Hypothalamus (tissue), 51 donors: ENCODE results near the gene SCD5.

Experiments used
- DNase-seq, 51 donors: peaks; one replicate each; lab custom pipeline; 2025; lab: John Stamatoyannopoulos, UW

SCD5 gene

DNA sequence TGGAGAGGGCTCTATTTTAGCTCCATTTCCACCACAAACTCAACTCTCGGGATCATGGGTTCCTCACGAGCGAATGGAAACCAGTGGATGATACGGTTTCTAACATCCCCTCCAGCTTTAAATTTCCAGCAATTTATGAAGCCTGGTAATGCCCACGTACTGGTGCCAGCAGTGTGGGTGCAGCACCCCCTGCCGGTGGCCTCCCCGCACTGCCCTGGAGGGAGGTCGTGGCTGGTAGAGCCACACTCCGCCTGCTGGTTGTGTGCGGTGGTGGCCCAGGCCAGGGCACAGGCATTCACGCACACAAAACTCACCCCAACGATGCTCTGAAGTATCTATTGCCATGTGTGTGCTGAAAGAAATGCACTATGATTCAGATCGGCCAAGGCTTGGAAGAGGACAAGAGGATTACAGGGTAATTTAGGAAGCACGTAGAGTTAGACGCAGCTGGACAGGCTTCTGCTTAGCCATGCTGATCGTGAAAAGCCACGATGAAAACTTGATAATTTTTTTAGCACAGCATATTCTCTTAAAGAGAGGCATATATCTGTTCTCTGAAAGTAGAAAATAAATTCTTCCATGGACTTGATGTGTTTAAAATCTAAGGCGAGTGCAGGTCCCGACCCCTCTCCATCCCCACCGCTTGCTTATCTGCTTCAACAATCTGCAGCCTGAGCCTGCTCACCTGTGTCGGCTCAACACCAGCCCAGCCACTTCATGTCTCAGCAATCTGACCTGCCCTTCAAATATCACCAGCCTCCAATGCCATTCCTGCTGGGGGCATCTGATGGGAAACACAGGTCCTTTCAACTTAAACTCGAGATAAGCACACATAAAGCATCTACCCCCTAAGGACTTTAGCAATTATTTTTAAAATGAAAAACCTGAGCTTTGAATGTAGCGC, 59.1 kb downstream of the SCD5 start:
- DNase-seq = peak in 44 of 51 donors; percentile 8 to 83 (median 51)

DNA sequence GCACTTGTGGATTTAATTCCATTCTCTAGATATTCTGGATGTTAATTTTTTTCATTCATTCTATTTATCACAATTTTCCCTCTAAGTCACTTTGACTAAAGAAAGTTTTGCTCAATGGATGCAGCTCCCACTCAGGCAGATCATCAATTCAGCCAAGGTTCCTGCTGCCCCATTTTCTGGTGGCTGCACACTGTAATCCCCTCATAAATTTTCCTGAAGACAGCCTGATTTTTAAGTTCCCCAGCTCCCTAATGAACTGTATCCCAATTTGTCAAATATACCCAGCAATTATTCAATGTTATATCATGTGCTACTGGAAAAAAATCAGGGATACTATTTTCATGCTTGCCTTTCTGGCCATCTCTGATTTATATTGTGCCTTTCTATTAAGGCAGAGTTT, 61.2 kb downstream of the SCD5 start:
- no peak for DNase-seq

DNA sequence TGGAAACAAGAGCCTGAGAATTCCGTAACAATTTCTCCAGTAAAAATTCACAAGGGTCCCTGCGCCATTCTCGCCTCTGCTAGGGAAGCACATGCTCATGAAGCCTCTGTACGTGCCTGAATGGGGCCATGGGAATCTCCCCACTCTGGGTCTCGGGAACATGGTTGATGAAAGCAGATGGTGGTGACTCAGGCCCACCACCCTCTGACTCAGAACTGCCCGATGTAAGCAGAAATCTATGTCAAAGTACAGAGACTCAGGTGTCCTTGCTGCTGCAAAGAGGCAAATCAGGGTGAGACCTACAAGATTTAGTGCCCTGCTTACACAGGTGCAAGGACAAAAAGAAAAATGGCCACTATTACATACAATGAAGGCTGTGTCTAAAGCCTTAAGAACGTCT, 65.0 kb downstream of the SCD5 start:
- DNase-seq = peak in 2 of 51 donors; percentile 17 to 19

DNA sequence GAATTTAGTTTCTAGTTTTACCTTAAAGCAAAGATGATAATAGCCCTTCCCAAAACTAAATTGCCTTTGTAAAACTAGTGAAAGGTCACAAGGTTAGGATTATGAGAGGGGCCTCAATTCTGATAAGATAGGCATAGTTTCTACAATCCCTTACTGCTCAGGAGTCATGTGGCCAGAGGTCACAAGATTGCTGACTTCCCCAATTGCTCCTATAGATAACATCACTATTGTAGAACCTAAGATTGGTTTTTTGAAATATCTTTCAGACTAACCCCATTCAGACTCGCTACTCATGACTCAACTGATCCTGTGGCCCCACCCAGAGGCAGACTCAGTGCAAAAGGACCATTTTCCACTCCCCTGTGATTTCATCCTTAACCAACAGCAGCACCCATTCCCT, 70.3 kb downstream of the SCD5 start:
- no peak for DNase-seq

DNA sequence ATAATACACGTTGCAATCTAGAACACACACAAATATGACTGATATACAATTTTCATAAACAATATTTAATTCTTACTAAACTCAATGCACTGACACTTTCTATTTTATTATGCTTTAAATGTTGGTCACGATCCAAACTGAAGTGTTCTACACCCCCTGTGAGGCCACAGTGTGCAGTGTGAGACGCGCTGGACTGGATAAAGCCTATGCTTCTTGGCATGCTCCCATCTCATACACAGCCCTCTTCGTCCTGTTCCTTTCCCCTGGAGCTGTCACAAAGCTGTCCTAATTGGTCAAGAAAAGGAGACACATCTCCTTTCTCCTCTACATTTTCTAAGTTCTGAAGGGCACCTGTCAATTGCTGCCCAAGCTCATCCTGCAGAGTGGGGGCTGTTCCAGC, 72.0 kb downstream of the SCD5 start:
- no peak for DNase-seq

DNA sequence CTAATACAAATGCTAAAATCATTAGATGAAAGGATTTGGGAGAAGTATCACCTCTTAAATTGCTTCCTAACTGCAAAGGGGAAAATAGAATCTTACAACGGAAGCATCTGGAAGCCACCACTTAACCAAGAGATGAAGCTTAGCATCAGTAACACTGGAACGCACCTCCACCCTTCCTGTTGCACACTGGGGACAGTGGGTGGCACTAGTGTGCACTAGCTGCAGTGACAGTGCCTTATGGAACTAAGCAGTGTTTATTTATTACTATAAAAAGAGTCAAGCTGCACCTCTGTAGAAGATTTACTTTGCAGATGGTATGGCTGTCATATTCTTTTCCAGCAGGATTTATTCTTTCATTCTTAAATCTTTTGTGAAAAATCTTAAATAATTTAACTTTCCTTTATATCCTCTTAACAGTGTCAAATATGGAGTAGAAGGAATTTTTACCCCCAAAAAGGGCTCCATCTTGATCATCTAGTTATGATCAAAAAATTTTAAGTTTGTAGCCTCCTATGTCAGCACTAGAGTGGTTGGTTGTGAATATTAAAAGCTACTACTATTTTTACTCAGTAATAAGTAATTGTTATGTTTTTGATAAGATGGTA, 76.7 kb downstream of the SCD5 start:
- peak in 19 of 51 donors; percentile 7 to 58 (median 34) for DNase-seq

DNA sequence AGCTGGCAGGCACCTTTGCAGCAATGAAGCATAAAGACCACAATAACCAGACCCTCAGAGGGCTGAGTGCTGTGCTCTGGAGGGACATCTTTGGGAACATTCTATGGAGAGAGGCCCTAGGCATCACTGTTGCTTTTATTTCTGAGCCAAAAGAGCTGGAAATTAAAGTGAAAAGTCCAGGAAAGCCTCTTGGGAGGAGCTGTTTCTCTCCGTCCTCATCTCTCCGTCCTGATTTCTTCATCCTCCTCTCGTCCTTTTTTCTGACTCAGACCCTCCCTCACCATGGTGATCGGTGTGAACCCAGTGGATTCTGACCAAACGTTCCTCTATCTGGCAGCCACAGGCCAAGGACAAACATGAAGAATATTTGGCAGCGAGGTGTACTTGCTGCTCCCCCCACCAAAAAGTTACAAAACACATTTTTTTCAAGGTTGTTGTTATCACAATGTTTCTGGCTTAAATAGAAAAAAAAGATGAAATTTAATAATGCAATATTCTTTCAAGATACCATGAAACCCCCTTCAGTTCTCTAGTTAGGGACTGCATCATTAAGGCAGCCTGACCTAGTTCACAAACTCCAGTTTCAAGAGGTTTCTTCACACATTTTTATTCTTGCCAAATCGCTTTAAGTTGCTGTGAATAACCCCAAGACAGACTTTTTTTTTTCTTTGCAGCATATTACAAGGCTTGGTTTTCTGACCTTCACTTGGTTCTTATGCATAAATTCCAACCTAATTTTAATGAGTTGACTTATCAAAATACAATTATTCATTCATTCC, 80.2 kb downstream of the SCD5 start:
- DNase-seq = peak in 14 of 51 donors; percentile 14 to 64 (median 33)

DNA sequence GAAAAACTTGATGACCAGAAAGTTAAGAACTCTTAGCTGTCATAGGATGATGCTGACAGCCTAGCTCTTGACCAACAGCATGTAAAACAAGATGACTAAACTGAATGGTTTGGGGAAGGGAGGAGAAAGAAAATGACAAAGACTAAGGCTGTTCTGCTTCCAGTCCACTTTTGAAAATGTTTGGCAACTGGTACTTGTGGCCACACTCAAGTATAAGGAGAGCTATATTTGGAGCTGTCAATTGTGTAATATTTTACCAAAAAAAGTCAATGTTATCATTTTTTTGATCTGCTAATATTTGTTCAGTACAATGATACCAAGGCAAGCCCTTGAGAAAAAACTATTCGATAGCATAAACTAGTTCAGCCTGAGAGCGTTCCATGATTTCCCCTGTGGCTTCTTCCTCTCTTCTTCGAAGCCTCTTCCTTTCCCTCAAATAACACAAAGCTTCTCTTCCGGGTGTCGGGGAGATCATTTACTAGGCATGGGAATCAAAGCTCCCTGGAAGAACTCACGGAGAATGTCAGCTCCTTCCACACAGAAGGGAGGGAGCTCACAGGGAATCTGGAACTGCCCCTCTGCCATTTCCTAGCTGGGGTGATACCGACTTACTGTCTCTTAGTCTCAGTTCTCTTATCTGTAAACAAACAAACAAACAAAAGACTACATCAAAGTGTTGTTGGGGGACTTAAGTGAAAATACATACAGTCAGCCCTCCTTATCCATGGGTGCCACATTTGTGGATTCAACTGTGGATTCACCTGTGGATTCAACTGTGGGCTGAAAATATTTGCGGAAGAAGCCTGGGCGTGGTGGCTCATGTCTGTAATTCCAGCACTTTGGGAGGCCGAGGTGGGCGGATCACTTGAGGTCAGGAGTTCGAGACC, 82.6 kb downstream of the SCD5 start:
- DNase-seq = no peak

DNA sequence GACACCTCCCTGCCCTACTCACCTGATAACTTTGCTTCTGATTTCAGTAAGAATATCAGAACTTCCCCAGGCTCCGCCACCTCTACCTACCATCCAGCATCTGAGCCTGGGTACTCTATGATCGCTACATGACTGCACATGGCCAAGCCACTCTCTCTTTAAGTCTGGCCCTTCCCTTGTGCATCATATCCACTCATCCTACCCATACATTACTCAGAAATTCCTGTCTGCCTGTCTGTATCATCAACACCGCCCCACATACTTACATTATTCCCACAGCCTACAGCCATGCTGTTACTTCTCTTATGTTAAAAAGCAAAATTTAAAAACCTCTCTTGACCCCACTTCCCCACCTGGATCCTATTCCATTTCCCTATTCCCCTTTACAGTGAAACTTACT, 84.7 kb downstream of the SCD5 start:
- no peak for DNase-seq

DNA sequence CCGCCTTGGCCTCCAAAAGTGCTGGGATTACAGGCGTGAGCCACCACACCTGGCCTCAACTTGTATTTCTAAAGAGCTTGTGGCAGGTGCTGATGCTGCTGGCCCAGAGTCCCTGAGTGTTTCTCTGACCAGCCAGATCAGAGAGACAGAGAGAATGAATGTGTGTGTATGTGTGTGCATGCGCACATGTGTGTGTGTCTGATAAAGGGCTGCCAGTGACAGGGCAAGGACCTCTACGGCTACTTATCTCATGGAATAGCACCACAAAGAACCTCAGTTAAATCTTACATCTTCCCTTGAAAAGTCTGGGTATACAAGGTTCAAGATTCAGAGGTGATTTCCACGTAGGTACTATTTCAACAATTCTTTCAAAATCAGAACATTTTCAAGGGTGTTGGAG, 86.0 kb downstream of the SCD5 start:
- no peak for DNase-seq

DNA sequence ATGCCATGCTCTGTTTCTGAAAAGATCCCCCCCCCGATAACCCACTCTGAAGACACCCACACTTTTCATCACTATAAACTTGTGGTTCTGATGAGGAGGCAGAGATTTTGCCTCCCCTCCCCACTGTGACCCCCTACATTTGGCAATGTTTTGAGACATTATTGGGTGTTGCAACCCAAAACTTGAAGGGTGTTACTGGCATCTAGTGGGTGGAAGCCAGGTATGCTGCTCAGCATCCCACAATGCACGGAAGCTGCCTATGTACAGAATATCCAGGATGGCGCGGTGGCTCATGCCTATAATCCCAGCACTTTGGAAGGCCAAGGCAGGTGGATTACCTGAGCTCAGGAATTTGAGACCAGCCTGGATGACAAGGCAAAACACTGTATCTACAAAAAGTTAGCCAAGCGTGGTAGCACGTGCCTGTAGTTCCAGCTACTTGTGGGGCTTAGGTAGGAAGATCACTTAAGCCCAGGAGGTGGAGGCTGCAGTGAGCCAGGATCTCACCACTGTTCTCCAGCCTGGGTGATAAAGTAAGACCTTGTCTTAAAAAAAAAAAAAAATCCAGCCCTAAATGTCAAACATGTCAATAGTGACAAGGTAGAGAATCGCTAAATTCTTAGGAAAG, 87.3 kb downstream of the SCD5 start:
- DNase-seq = no peak

DNA sequence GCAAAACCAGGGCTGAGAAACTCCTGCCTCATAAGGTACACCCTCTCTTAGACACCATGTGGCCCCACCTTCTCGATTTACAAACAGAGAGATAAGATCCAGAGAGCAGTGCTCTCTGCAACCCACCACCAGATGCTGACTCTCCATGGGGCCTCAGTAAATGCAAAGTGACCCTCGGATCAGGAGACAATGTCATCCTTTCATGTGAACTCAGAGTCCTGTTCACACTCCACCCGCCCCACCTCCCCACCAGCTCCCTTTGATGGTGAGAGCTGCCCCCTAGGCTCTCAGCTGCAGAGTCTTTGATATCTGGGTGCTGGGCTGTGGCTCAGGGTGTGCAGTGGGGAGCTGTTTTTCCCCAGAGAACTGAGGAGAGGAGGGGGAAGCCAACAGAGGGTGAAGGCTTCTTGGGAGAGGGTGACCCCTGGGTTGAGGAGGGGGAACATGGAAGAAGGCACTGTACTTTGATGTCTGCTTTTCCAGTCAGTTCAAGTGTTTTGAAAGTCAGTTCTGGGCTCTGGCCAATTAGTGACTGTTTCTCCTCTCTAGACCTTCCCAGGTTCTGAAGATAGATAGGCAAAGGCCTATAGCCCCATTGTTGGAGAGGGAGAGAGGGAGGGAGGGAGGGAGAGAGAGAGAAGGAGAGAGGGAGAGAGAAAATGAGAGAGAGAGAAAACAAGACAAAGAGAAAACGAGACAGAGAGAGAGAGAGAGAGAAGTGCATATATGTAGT, 88.2 kb downstream of the SCD5 start:
- DNase-seq = peak in 18 of 51 donors; percentile 7 to 59 (median 30)

DNA sequence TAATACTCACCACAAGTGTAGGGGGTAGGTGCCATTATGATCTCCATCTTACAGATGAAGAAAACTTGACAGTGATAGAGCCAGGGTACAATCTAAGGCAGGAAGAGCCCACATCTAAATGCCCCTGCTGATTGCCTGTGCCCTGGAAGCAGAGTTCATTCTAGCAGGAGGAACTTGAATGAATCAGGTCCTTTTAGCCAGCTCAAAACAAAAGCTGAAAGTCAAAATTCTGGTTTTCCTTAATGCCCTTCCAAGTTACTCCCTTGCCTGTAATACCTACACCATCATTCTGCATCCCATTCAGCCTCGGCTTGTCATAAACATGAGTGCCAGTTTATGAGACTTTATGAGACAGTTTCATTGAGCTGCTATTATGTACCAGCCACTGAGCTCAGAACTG, 89.6 kb downstream of the SCD5 start:
- no peak for DNase-seq

DNA sequence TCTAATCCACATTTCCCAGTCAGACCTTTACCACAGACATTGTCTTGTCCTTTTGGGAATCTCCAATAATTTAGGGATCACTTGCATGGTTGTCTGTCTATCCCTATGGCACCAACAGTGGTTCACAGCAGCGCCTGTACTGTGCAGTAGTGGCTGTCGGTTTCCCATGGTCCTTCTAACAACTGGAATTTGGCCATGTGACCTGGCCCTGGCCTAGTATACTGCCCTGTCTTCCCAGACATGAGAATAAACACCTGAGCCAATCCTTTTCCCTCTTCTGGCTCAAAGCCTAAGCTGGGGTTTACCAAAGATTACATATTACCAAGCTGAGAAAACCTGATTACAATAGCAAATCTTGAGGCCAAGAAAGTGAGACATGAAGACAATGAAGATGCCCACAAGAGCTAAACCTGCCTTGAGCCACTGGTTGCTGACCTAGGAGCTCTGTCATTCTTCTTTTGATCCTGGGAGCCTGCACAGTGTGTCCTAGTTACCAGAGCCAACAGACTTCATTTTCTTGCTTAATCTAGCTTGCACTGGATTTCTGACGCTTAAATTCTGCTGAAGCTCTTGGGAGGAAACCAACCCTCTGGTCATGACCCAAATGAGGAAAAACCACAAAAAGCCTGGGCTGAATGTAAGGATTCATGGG, 92.1 kb downstream of the SCD5 start:
- peak in 2 of 51 donors; percentile 22 to 30 for DNase-seq

DNA sequence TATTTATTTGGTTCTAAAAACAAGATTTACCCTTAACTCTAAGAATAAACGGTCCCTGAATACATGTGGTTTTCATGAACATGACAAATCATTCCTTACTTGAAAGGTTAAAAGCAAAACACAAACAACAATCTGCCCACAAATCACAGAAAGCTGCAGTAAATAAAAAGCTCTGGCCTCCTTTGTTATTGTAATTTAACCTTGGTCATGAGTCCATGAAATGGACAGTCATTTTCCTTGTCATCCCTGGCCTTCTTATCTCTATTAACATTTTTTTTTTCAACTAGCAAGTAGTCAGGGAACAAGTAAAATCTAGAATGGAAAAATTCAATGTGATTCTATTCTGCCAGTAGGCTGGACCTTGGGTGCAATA, 92.7 kb downstream of the SCD5 start:
- DNase-seq = no peak

DNA sequence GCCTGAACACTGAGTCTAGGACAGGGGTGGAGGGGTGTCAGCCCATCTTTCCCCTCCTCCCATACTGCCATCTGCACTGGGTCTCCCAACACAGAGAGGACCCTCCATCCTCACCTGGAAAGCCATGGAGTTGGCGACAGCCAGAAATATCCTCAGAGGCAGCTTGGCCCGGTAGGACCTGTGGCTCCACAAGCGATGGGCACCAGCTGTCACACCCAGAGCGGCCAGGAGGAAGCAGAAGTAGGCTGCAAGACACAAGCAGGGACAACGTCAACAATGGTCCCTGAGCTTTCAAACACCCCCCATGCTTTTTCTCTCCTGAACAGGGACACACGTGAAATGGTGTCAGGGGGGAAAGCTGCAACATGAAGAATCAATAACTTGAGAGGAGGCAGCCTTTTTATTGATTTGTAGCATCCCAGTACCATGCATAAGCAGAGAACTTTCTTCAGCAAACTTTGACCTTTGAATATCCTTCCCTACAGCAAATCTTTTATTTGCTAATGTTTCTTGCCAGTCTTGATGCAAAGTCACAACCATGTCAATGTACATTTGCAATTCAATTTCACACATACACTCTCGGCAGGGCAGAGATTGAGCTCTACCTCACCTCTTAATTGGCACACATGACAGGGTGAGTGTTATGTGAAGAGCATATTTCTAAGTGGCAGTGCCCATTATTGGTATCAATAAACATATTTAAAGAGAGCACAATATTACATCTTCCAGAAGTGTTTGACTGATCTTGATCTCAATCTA, 93.2 kb downstream of the SCD5 start:
- DNase-seq = no peak

DNA sequence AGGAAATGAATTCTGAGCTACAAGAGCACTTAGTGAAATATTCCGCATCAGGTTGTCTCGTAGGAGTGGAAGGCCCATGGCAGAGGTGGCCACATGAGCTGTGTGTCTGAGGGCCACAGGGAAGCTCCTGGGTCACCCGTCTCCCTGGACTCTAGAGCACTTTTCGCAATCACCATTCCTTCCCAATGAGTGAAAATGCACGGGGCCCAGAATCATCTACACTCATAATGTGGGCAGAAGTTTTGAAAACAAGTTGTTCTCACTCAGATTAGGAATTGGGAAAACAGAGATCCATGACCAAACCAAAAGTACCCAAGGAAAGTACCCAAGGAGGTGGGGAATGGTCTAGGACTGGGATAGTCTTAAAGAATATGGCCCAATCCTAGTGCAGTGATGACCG, 94.4 kb downstream of the SCD5 start:
- DNase-seq = no peak

DNA sequence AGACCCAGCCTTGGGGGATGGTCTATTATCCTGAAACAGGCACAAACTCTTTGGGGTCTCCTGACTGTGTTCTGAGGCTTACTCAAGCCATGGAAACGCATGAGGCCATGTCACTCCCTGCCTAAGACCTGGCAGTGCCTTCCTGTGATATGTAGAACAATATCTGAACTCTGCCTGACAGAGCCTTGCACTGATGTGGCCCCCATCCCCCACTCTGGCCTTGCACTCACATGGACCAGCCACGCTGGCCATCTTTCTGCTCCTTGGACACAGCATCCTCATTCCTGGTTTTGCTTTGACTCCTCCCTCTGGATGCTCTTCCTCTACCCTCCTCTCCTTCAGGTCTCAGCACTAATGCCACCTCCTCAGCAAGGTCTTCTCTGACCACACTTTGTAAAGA, 100.2 kb downstream of the SCD5 start:
- DNase-seq = peak in 2 of 51 donors; percentile 12 to 21
